HG02759 (cell line): ENCODE measurements around the gene GCFC2.

Source experiments
- ATAC-seq: cut with Tn5 transposase; IDR thresholded peaks from one replicate; pipeline ENCODE4 v1.9.1; 2021; ENCODE audit warnings: mild to moderate bottlenecking, moderate library complexity; ENCODE audit not compliant: unreplicated experiment

The GCFC2 gene

DNA sequence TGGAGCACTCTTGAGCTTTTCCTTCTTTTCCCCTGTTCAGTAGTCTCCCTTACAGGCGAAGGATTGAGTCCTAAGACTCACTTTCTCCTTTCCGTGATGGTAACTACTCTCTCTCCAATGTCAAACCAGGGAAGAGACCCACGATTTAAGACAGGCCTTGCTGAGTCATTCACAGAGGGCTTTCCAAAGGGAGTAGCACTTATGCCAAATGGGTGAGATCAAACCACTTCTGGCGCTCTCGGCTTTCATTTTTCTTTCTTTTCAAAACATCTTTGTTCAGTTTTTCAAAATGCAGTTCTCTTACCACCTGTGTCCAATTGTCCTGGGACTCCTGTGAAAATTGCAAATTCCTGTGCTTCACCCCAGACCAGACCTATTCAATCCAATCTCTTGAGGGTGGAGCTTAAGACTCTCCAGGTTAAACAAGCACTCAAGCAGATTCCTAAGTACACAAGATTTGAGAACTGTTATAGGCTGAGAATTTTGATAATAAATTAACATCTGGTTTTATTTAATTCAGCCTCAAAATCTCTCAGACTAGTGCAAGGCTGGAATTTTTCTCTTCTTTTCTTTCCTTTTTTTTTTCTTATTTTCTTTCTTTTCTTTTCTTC is 78.5 kb downstream of the GCFC2 start:
- no peak for ATAC-seq

- ATAC-seq = peak; percentile 89
These were observed 82.7 kb downstream of the GCFC2 start for GRCh38 chr2:75627902-75628504.

DNA sequence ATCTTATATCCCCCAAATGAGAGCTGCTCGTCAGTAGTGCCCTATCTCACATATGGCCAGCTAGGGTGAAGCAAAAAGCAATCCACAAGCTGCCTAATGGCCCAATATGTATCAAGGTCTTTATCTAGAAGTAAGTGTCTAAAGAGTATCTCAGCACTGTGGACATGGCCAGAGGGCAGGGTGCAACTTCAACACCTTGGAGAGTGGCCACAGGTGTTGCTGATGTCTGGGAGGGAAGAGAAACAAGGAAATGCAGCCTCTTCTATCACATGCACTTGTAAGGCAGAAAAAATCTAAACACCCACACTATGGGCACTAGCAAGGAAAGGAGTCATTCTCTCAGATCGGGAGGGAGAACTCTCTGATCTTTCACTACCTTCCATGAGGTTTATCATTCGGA is 87.8 kb downstream of the GCFC2 start:
- ATAC-seq = no peak

GRCh38 chr2:75622500-75622899 is 88.2 kb downstream of the GCFC2 start:
- ATAC-seq = no peak

DNA sequence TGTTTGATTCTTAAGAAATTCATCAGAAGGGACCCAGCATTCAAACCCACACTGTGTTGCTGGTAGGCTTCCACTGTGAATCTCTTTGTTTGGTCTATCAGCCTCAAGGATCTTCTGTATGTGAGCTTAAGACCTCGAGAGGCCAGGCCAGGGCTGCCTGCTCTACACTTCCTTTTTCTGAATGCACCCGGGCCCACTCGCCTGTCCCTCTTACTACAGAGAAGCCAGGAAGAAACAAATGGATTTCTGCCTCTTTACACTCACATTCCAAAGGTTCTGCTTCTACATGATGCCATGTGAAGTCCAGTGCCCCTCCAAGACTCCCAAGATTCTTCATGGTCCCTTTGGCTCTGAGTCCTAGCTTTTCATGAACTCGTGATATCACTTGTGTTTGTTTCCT is 89.5 kb downstream of the GCFC2 start:
- ATAC-seq = no peak

DNA sequence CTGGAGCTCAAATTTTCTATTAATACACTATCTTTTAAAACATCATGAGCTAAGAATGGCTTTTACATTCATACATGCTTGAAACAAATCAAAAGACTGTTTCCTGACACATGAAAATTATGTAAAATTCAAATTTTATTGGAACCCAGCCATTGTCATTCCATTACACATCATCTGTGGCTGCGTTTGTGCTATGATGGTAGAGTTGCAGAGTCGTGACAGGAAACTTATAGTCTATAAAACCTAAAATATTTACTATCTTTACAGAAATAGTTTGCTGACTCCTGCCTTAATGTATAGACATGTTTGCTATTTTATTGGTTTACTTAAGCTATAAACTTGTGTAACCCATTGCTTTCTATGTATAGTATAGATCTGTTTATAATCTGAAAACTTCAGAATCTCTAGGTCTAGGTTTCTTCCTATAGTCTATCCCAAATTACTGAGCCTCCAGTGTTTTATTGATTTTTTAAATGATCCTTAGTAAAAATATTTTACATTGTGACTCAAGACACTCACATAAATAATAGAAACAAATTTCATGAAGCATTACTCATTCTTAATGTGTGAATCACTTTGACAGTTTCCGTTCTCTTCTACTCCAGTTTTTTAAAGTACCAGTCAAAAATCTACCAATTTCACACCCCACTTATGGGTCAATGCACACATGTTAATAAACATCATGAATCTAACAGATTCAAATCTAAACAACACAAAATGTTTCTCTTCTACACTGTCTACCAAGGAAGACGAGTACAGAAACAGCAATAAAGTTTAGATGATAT is 90.6 kb downstream of the GCFC2 start:
- ATAC-seq = no peak

DNA sequence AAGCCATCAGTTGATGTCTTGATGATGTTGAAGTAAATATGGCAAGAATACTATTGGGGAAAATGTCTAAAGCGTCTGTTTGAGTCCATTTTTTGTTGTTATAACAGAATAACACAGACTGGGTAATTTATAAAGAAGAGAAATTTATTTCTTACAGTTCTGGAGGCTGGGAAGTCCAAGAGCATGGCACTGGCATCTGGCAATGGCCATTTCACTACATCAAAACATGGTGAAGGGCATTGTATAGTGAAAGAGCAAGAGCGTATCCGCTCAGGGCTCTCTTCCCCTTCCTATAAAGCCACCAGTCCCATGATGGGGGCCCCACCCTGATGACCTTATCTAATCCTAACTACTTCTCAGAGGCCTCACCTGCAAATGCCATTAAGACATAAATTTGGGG is 93.8 kb downstream of the GCFC2 start:
- no peak for ATAC-seq

- ATAC-seq = no peak
These were observed 94.3 kb downstream of the GCFC2 start for GRCh38 chr2:75616406-75616805.

DNA sequence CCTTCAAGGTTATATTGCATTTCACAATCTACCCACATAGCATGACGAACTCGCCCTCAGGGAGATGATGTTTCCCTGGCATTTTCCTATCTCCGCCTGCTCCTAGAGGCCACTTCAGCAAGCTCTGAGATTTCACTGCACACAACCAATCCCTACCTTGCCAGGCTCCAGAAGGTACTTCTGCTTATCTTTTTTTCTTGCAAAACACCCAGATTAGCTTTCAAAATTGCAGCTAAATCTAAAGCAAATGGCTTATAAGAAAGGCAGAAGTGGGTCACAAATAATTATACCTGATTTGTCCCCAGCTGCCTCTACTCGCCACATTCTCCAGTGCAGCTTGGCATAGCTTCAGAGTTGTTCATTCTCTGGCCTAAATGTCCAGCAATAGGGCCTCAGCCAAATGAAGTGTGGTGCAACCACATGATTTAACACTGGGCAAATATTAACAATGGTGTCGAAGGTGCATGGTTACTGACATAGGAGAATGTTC is 96.5 kb downstream of the GCFC2 start:
- ATAC-seq = no peak

GRCh38 chr2:75612862-75613243 is 97.9 kb downstream of the GCFC2 start:
- no peak for ATAC-seq
